GM12892 (cell line): Measurements from ENCODE around the gene SH3GL3.

Source experiments
- POLR2A ChIP-seq: IDR thresholded peaks from 2 replicates; pipeline ENCODE4 v1.6.1; 2011; ENCODE audit warnings: low read depth, low read length, control low read depth
- POLR2AphosphoS5 ChIP-seq: IDR thresholded peaks from 2 replicates; pipeline ENCODE4 v1.6.1; 2011; ENCODE audit warnings: low read depth, low read length, control low read depth

DNA sequence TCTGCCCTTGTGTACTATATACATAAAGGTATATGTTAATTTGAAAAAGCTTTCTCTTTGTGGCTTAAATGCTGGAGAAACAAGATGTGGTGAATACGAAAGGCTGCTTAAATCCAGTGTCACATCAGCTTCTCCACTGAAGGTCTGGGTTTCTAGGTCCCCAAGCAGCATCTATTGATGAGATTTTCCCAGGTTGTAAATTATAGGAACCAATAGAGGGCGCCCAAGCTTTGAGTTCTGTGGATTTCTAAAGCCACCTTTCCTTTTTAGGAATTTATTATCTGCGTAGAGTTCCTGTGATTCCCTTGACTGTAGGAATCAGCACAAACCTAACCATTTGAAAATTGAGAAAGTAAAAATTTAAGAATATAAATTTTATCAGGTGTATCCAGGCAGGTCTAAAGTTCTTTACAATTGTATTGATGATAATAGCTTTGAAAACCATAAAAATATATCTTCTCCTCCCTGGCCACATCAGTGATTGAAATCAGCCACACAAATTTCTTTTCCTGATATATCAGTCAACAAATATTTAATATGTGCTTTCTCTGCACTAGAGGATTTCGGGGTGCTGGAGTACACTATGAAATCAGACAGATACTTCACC, 118.5 kb downstream of the SH3GL3 start:
- TF ChIP-seq POLR2A (no peak), POLR2AphosphoS5 (no peak)
